ENCODE results near the gene NDOR1.

The NDOR1 gene

DNA sequence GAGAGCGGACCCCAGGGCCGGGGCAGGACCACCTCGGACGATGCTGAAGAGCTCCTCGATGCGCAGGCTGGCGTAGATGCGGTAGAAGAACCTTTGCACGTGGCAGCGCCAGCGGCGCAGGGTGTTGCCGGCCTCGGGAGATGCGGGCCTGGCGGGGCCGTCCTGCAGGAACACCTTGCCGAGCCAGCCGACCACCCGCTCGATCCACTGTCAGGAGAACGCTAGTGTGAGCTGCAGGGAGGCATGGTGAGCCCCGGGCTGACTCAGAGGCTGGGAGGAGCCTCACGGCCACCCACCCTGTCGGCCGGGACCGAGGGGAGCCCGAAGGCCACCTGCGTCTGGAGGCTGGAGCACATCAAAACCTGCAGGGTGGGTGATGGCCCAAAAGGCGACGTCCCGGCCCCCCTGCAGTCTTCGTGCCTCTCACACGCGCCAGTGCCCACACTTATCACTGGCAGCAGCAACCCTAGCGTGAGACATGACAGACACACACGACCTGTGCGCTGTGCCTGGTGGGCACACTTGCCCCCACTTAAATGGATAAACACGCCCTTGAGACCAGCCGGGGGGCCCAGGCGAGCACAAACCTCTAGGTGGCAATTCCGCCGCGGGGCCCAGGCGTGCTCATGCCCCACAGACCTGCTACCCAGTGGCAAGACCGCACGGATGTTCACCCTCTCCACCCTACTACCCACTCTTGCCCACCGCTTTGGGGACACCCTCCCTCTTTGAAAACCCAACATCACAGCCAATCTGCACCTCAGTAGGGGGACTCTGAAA is 20.4 kb upstream of the NDOR1 start:
- no peak for TF ChIP-seq GATA2 (IDR thresholded peaks at IDR 0.05; ENCODE audit: low read depth, low read length)
- TF ChIP-seq GATA3 (IDR thresholded peaks at IDR 0.05; ENCODE audit: low read depth, low read length), result no peak

DNA sequence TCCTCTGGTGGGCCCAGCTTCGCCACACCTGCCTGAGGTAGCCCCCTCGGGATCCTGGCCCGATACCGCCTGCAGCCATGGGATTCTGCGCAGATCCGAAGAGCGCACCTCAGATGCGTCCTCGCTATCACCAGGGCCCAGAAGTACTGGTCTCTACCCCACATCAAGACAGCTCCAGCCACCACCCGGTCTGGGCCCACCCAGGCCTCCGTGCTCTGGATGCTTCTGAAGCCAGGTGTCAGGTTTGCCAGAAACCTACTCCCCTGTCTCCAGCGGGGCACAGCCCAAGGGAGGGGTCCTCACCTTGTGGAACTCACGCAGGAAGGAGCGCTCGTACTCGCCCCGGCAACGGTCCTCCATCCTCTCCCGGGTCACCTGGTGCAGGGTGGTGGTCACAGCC is 19.6 kb upstream of the NDOR1 start:
- no peak for TF ChIP-seq GATA2 (IDR thresholded peaks at IDR 0.05; ENCODE audit: low read depth, low read length)
- no peak for TF ChIP-seq GATA3 (IDR thresholded peaks at IDR 0.05; ENCODE audit: low read depth, low read length)

DNA sequence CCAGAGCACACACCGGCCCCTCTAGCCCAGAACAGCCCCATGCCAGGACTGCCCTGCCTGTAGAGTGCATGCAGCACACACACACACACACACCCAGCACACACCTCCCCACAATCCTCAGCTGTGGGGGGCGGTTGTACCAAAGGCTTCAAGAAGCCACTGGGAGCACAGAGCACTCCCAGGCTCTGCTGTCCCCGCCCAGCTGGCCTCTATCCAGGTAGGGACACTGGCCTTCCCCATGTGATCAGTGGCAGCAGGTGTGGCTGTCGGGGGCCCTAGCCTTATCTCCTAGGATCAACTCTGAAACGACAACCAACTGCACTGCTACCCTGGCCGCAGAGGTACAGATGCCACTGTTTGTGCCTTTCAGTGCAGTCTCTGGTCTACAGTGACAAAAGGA is 19.1 kb upstream of the NDOR1 start:
- no peak for TF ChIP-seq GATA2 (IDR thresholded peaks at IDR 0.05; ENCODE audit: low read depth, low read length)
- no peak for TF ChIP-seq GATA3 (IDR thresholded peaks at IDR 0.05; ENCODE audit: low read depth, low read length)

DNA sequence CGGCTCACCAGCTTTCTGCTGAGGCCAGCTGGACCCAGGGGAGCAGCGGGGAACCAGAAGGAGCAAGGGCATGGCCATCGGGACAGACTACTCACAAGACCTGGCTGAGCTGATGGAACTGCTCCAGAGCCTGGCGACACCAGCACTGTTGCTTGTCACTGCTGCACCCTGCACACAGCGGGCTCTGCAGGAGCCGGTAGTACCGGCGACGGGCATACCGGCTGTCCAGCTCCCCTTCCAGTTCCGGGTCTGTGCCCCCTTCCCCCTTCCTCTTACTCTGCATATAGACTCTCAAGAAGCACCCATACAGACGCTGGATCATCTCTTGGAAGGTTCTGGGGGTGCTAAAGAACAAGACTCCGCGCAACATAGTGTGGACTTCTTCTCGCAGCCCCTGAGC is 18.1 kb upstream of the NDOR1 start:
- TF ChIP-seq GATA3 (IDR thresholded peaks at IDR 0.05; ENCODE audit: low read depth, low read length), result no peak
- TF ChIP-seq GATA2 (IDR thresholded peaks at IDR 0.05; ENCODE audit: low read depth, low read length), result no peak

DNA sequence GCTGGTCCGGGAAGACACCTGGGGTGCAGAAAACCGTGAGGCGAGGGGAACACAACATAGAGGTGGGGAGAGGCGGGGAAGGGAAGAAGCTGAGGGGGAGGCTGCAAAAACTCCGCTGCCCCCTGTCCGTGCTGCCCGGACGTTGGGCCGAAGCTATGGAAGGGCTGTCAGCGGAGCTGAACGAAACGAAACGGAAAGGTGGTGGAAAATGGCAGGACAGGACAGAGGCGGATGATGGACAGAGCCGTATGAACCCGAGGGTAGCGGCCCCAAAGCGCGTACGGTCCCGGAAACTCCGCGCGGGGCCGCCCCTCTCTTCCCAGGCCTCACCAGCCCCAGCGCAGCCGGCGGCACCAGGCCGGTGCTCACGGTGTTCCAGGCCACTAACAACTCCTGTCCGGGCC is 17.4 kb upstream of the NDOR1 start:
- TF ChIP-seq GATA2 (IDR thresholded peaks at IDR 0.05; ENCODE audit: low read depth, low read length) (no peak), GATA3 (IDR thresholded peaks at IDR 0.05; ENCODE audit: low read depth, low read length) (no peak)

DNA sequence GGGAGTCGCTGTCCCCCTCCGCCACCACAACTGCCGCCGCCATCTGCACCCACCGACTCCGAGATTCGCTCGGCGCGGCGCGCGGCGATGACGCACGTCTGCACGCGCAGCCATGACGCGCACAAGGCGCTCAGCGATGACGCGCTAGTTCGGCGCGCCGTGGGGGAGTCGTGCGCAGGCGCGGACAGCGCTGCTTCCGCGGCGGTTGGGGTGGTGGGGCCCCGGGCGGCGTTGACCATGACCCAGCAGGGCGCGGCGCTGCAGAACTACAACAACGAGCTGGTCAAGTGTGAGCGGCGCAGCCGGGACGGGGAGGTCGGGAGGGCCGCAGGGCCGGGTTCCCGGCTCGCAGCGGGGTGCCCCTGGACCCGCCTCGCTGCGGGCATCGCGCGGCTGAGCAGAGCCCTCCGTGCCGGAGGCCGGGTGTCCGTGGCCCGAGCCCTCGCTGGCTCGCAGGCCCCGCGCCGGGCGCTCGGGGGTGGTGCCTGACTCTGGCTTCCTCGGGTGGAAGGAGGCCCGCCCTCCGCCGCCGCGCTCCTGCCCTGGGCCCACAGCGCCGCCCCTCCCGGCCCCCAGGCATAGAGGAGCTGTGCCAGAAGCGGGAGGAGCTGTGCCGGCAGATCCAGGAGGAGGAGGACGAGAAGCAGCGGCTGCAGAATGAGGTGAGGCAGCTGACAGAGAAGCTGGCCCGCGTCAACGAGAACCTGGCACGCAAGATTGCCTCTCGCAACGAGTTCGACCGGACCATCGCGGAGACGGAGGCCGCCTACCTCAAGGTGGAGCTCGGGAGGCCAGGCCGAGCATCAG is 16.8 kb upstream of the NDOR1 start, which contains the start of the genes ANAPC2 and SSNA1:
TSS of gene ANAPC2 (minus strand) at position 71 of the 807 bp plus-strand sequence. CDS start at position 43, 28 bp downstream.
TSS of gene SSNA1 (plus strand) at position 187 of the 807 bp plus-strand sequence. CDS start at position 238, 51 bp downstream.
- TF ChIP-seq GATA2 (IDR thresholded peaks at IDR 0.05; ENCODE audit: low read depth, low read length) (no peak), GATA3 (IDR thresholded peaks at IDR 0.05; ENCODE audit: low read depth, low read length) (no peak)

DNA sequence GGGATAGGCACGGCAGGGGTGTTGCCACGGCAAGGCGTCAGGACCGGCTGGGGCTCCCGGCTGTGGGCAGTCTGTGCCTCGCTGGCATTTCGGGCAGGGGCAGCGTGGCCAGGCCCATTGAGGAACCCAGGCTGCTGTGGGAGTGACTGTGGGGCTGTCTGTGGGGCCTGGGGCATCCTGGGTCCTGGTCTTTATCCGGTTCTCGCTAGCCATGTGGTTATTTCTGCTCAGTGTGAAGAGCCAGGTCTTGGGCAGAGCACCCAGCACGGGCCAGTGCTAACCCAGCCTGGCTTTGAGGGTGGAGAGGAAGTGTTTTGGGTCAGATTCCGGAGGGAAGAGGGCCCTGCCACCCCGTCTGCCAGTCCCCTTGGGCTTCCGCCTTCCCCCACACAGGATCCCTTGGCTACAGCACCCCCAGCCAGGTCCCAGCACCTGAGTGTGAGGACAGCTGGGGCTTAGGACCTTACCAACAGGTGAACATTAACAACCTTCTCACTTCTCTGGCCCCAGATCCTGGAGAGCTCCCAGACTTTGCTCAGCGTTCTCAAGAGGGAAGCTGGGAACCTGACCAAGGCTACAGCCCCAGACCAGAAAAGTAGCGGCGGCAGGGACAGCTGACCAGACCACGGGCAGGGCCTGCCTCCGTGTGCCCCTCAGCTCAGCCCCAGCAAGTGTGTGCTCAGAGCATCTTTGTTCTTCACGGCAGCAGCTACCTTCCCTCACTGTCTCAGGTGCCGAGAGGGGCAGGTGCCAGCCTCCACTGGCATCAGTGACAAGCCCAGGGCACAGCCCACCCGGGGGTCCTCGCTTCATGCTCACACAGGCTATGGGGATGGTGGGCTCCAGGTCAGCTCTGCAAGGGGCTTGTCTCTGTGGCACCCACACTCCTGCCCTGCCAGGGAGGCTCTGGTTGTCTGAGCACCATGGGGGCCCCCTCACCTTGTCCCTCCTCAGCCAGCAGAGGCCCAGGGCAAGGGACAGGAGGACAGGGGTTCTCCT is 15.9 kb upstream of the NDOR1 start:
- TF ChIP-seq GATA3 (IDR thresholded peaks at IDR 0.05; ENCODE audit: low read depth, low read length), result no peak
- TF ChIP-seq GATA2 (IDR thresholded peaks at IDR 0.05; ENCODE audit: low read depth, low read length), result no peak

DNA sequence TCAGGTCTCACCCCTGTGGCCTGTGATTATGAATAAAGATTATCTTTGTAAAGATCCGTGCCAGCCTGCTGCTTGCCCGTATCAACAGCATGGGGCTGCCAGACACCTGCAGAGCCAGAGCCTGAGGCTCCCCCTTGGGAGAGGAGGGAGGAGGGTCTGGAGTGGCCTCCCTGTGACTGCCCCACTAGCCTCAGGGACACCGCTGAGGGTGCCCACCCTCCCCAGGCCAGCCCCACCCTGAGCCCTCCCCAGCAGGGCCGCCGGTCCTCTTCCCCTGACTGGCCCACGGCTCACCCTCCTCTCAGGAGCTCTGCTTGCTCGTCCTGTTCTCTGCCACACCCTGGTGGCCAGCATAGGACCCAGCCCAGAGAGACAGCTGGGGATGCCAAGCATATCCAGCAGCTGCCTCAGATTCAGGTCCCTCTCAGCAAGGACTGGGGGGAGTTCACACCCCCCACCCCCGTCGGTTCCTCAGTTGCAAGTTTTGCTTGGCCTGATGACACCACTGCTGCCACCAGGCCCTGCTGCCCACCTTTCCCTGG is 15.1 kb upstream of the NDOR1 start:
- TF ChIP-seq GATA2 (IDR thresholded peaks at IDR 0.05; ENCODE audit: low read depth, low read length) (no peak), GATA3 (IDR thresholded peaks at IDR 0.05; ENCODE audit: low read depth, low read length) (no peak)

DNA sequence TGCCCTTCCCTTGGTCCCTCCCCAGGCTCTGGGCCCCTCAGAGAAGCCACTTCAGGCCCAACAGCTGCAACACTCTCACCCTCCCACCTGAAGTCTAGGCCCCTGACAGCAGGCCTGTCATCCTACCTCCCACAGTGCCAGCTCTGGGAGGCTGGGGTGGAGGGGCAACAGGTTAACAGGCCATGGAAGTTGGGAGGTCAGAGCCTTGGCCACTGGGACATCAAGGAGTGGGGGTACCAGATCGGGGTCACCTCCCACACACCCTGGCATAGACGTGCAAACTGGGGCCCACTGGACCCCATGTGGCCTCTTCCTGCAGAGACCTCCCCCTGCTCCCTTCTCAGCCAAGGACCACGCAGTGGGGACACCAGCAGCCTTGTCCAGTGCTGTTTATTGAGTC is 14.3 kb upstream of the NDOR1 start:
- TF ChIP-seq GATA3 (IDR thresholded peaks at IDR 0.05; ENCODE audit: low read depth, low read length) (no peak), GATA2 (IDR thresholded peaks at IDR 0.05; ENCODE audit: low read depth, low read length) (no peak)

DNA sequence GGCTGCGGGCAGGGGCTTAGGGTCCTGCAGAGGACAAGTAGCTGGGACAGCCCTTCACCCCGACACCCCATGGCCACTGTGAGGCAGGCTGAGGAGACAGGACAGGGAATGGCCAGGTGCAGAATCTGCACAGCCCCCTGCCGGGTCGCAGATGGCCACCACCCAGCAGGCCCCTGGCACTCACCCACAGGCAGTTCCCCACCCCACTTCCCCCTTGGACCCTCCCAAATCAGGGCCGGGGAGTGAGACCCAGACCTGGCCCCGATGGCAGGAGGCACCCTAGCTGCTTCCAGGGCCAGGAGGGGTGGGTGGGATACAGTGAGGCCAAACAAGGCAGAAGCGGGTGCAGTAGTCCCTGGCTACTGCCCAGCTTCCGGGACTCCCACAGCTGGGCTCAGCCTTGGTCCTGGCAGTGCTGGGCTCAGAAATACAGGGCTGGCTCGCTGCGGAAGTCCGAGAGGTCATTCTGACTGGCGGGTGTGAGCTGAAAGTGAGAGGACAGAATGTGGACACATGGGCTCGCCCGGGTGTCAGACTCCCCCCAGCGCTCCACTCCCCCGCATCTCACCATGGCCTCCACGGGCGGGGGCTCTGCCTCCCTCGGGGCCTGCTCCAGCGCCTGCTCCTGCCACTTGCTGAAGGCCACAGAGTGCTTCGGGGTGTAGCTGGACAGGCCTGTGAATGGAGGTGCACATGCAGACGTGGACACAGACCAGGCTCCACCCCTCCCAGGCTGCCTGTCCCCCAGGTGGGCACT is 13.6 kb upstream of the NDOR1 start:
- TF ChIP-seq GATA2 (IDR thresholded peaks at IDR 0.05; ENCODE audit: low read depth, low read length) (no peak), GATA3 (IDR thresholded peaks at IDR 0.05; ENCODE audit: low read depth, low read length) (no peak)

DNA sequence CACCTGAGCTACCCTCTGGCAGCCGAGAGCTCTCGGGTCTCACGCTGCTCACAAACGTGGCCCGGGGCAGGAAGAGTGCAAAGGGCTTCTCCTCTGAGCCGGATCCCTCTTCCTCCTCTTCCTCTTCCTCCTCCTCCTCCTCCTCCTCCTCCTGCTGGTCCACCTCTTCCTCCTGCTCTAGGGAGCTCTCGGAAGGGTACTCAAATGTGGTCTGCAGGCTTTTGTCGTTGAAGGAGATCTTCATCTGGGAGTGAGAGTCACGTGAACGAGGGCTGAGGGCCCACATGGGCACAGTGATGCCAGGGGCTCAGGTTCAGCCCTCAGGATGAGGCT is 13.1 kb upstream of the NDOR1 start:
- TF ChIP-seq GATA3 (IDR thresholded peaks at IDR 0.05; ENCODE audit: low read depth, low read length), result no peak
- no peak for TF ChIP-seq GATA2 (IDR thresholded peaks at IDR 0.05; ENCODE audit: low read depth, low read length)

DNA sequence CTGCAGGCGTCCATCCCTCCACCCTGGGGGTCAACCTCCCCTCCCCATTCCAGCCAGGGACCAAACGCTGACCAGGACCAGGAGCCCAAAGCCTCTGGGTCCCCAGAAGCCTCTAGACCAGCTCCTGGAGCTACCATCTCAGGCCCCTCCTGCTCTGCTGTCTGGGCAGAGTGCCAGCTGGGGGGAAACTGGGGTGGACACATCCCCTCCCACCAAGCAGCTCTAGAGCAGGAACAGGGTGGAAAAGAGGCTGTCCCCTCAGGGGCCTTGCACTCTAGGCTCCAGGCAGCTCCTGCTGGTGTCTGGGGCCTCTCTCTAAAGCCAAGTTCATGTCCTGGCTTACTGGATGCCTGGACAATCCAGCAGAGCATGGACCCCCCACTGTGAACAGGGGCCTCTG is 12.6 kb upstream of the NDOR1 start:
- TF ChIP-seq GATA2 (IDR thresholded peaks at IDR 0.05; ENCODE audit: low read depth, low read length), result no peak
- TF ChIP-seq GATA3 (IDR thresholded peaks at IDR 0.05; ENCODE audit: low read depth, low read length), result no peak

DNA sequence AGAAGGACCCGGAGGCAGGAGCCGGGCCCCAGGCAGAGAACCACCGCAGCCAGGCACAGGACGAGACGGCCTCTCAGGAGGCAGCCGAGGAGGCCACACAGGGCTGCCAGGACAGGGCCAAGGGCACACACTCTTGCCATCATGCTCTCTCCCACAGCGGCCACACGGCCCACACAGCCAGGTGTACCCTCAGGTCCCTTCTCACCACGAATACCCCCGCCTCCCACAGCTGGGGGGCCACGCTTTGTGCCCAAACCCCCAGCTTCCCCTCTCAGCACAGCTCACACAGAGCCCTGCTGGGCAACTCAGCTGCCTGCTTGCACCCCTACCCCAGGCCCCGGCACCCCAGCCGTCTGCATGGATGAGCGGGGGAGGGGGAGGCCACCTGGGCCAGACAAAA is 11.7 kb upstream of the NDOR1 start:
- TF ChIP-seq GATA2 (IDR thresholded peaks at IDR 0.05; ENCODE audit: low read depth, low read length), result no peak
- TF ChIP-seq GATA3 (IDR thresholded peaks at IDR 0.05; ENCODE audit: low read depth, low read length), result no peak

Data from SH-SY5Y (cell line).